Upper lobe of right lung (tissue), 1 donor: Measurements from ENCODE around the gene CAT. TPM values are rescaled to one million over a fixed set of nuclear protein-coding genes. Genes with fewer than 3 reads are reported as not detected.

Experiments
- ATAC-seq: fragments of 200-7000 bp; cut with Tn5 transposase; one replicate; pipeline ENCODE4 v1.9.1; 2020; ENCODE audit warnings: mild to moderate bottlenecking, moderate library complexity
- DNase-seq: peaks from one replicate; pipeline ENCODE4 v3.0.0-alpha.2; 2020
- H3K27ac ChIP-seq: fragments of 200-600 bp; one replicate; pipeline ENCODE4 v1.8.0; 2022
- H3K27me3 ChIP-seq: fragments of 200-600 bp; one replicate; pipeline ENCODE4 v1.8.0; 2022; ENCODE audit warnings: mild to moderate bottlenecking
- H3K36me3 ChIP-seq: fragments of 200-600 bp; one replicate; pipeline ENCODE4 v1.8.0; 2022
- H3K4me1 ChIP-seq: fragments of 200-600 bp; one replicate; pipeline ENCODE4 v1.8.0; 2022
- H3K4me3 ChIP-seq: fragments of 200-600 bp; one replicate; pipeline ENCODE4 v1.8.0; 2022; ENCODE audit warnings: mild to moderate bottlenecking
- H3K9me3 ChIP-seq: fragments of 200-600 bp; one replicate; pipeline ENCODE4 v1.8.0; 2022
- intact Hi-C: fragments of 100-400 bp; cut with DNase I; formaldehyde crosslinking; loops from one replicate; pipeline ENCODE4 v1.11.0; 2022
- total RNA-seq: library from RNA; stranded (reverse); fragmentation: NEBNext Ultra II Directional; extraction: Animal tissue kit (Norgen Biotek cat#: 25700); gene quantifications from one replicate; pipeline ENCODE4 v1.2.1, GENCODE V29; 2021
- TF ChIP-seq, protein P1 (sequence below): fragments of 200-600 bp; IDR thresholded peaks from one replicate; pipeline ENCODE4 v1.8.0; 2022; ENCODE audit warnings: antibody characterized with exemption
- donor health status: DM: no; HTN: yes; CAD: no; lungs with severe emphysema.

CAT gene
- total RNA-seq, 1 donor from 2014 or later: 213 TPM

DNA sequence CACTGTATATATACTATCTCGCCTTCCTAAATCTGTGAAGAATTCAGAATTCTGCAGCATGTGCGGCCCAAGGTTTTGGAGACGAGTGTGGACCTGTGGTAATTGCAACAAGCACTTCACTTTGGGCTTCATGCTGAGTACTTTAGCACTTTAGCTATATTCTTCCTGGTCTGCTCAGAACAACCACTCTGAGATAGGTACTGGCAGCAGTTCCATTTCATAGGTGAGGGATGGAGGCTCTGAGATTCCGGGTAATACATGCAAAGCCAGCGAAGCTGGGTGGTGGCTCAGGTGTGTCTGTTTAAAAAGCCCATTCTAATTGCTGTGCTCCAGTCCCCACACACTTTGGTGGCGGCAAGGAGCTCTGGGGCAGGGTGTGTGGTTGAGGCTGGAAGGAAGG is 68.4 kb downstream of the CAT start:
- Histone ChIP-seq H3K27ac (no peak overlapping the region), H3K36me3 (no peaks in the 10 kb centered on the region), H3K27me3 (no peaks in the 10 kb centered on the region), H3K9me3 (no peaks in the 10 kb centered on the region), H3K4me1 (peaks cover 27% of the 10 kb centered on the region), H3K4me3 (no peak overlapping the region)
- intact Hi-C loops: no loop called here
- TF ChIP-seq, protein P1, sequence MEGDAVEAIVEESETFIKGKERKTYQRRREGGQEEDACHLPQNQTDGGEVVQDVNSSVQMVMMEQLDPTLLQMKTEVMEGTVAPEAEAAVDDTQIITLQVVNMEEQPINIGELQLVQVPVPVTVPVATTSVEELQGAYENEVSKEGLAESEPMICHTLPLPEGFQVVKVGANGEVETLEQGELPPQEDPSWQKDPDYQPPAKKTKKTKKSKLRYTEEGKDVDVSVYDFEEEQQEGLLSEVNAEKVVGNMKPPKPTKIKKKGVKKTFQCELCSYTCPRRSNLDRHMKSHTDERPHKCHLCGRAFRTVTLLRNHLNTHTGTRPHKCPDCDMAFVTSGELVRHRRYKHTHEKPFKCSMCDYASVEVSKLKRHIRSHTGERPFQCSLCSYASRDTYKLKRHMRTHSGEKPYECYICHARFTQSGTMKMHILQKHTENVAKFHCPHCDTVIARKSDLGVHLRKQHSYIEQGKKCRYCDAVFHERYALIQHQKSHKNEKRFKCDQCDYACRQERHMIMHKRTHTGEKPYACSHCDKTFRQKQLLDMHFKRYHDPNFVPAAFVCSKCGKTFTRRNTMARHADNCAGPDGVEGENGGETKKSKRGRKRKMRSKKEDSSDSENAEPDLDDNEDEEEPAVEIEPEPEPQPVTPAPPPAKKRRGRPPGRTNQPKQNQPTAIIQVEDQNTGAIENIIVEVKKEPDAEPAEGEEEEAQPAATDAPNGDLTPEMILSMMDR: no peak
- ATAC-seq: peak; percentile 68
- DNase-seq: no peak

DNA sequence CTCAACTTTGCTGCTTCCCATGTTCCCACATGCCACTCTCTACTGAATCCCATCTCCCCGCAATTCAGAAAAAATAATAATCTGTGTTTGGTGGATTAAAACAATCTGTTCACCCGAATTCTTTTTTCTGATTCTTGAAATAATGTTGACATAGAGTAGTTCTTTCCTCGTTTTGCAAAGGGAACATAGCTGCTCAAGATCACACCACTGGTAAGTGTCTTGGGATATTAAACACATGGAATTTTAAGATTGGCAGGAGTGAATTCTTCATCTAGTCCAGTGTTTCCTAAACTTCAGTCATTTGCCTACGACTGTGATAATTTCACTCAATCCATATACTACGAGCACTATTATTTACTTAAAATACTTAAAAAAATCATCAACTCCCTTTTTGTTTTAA is 68.9 kb downstream of the CAT start:
- DNase-seq (no peak), ATAC-seq (no peak)
- Histone ChIP-seq H3K4me3 (no peak overlapping the region), H3K36me3 (no peaks in the 10 kb centered on the region), H3K4me1 (peaks cover 22% of the 10 kb centered on the region), H3K27me3 (no peaks in the 10 kb centered on the region), H3K9me3 (no peaks in the 10 kb centered on the region), H3K27ac (no peak overlapping the region)
- TF ChIP-seq, protein P1: no peak
- intact Hi-C loops: no loop called here

DNA sequence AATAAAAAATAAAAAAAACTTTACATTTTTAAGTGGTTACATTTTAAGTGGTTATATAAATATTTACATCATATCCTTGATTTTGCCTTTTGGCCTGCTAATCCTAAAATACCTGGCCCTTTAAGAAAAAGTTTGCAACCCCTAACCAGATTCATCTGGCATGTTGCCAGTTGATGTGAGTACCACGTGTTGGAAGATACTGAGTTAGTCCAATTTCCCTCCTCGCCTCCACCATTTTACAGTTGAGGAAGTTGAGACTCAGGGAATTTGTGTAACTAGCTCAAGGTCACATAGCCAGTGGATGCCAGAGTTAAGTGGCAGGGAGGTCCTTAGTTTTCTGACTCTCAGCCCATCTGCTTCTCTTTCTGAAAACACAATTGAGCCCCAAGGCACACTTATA is 69.8 kb downstream of the CAT start:
- no peak overlapping the region for H3K4me3 ChIP-seq
- H3K27me3 ChIP-seq: no peaks in the 10 kb centered on the region
- no peak overlapping the region for H3K27ac ChIP-seq
- peak; percentile 9 for ATAC-seq
- no peaks in the 10 kb centered on the region for H3K36me3 ChIP-seq
- TF ChIP-seq, protein P1: no peak
- peaks cover 18% of the 10 kb centered on the region for H3K4me1 ChIP-seq
- no peaks in the 10 kb centered on the region for H3K9me3 ChIP-seq
- intact Hi-C loops: no loop called here
- DNase-seq: no peak

DNA sequence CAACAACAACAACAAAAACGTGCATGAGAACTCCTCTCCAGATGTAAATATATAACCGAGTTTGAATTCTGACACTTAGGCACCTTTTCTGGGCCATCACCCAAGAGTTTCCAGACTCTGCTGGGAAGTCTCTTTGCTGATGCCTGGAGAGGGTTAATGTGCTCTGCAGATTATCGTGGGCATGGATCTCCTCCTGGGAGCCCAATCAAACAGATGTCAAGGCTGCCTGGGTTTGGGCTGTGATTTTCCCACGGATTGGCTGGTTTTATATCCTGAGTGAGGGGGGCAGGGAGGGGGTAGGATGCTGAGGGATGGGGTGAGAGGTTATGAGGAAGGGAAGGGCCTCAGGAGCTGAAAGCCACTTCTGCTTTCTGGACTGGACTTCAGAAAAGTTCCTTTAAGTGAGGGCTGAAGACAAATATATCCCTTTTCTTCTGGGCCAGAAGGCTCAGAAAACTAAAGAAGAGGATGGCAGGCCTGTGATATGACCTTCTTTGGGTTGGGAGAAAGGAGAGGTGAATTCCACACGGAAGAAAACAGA is 70.7 kb downstream of the CAT start:
- Histone ChIP-seq H3K4me1 (peaks cover 18% of the 10 kb centered on the region), H3K36me3 (no peaks in the 10 kb centered on the region), H3K27me3 (no peaks in the 10 kb centered on the region), H3K9me3 (no peaks in the 10 kb centered on the region), H3K4me3 (no peak overlapping the region), H3K27ac (no peak overlapping the region)
- TF ChIP-seq, protein P1: no peak
- no peak for DNase-seq
- intact Hi-C loops: no loop called here
- peak; percentile 44 for ATAC-seq

DNA sequence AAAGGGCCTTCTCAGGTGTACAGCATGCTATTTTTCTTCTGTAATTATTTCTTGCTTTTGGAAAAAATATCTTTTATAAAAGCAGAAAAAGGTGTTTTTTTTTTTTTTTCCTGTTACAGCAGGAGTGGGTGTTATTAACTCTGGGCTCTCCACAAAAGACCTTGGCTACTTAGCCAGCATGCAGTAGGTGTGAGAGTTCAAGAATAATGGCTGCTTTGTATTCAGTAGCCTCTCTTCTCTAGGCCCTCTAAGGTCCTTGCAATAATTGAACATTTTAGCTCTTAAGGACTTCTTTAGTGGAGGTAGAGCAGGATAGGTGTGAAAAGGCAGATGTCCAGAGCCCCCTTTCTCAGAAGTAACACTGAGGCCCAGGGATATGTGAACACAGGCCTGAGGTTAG is 71.5 kb downstream of the CAT start:
- no peaks in the 10 kb centered on the region for H3K27me3 ChIP-seq
- no peak overlapping the region for H3K4me3 ChIP-seq
- TF ChIP-seq, protein P1: no peak
- no peak overlapping the region for H3K27ac ChIP-seq
- H3K36me3 ChIP-seq: no peaks in the 10 kb centered on the region
- DNase-seq: no peak
- no peak for ATAC-seq
- intact Hi-C loops: no loop called here
- H3K9me3 ChIP-seq: no peaks in the 10 kb centered on the region
- peaks cover 16% of the 10 kb centered on the region for H3K4me1 ChIP-seq

DNA sequence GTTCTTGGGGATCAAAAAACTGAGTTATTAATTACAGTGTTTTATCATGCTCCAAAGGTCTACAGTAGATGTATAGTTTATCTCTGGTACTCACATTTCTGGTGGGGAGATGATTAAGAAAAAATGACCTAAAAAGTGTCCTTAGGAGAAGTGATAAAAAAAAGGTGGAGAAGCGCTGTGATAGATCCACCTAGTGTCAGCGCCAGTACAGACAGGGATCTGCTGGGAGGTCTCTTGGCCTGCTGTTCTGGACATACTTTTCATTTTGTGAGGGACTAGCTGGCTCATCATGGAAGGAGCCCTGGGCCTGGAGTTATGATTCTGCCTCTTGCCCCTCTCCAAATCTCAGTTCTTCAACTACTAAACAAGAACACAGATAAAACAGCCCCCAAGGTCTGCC is 71.9 kb downstream of the CAT start:
- Histone ChIP-seq H3K9me3 (no peaks in the 10 kb centered on the region), H3K4me1 (peaks cover 12% of the 10 kb centered on the region), H3K4me3 (no peak overlapping the region), H3K36me3 (no peaks in the 10 kb centered on the region), H3K27ac (no peak overlapping the region), H3K27me3 (no peaks in the 10 kb centered on the region)
- intact Hi-C loops: no loop called here
- ATAC-seq: no peak
- TF ChIP-seq, protein P1: no peak
- DNase-seq: no peak
